ENCODE data around the gene SLC8A3.

- TF ChIP-seq CTCF (conservative IDR thresholded peaks at IDR 0.05; ENCODE audit: low read length) = no peak
- no peak for TF ChIP-seq EZH2phosphoT487 (IDR thresholded peaks at IDR 0.05; ENCODE audit: borderline replicate concordance)
Observed at GRCh38 chr14:70020352-70021170, 168.2 kb downstream of the SLC8A3 start.

Measured in Loucy (cell line).